NCI-H1105 (cell line): ENCODE measurements around the gene VOPP1.

Source experiments
- DNase-seq: peaks from one replicate; lab custom pipeline; 2025; lab: John Stamatoyannopoulos, UW

The VOPP1 gene

GRCh38 chr7:55555160-55555559, 17.1 kb downstream of the VOPP1 start:
- no peak for DNase-seq

- no peak for DNase-seq
Observed at GRCh38 chr7:55554038-55554437, 18.3 kb downstream of the VOPP1 start.

GRCh38 chr7:55553024-55553345, 19.3 kb downstream of the VOPP1 start:
- DNase-seq = no peak

DNA sequence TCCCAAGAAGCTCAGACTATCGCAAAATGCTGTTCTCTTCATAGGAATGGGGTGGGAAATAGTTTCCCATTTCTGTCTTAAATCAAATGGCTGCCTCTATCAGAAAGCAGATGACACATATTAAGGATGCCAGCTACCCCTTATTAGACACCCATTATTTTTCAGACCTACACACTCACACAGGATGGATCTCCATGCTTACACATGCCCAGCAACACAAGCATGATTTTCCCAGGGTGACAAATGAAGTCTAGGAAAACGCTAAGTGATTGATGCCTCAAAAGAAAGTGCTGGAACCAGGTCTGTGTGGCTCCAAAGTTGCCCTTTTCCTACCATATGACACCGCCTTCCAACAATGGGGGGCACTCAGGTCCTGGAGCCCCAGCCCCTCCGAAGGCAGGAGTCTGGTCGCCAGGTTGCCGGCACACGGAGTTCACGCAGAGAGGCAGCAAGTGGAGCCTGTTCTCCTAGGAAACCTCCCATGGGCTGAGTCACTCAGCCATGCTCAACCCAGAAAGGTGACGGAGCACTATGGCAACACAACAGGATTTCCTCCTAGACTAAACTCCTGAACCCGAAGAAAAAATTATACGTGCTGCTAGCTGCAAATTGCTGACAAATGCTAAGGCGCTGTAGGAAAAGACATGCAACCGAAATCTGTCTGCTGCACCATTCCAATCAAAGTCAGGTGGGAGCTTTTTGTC, 19.8 kb downstream of the VOPP1 start:
- DNase-seq = no peak

DNA sequence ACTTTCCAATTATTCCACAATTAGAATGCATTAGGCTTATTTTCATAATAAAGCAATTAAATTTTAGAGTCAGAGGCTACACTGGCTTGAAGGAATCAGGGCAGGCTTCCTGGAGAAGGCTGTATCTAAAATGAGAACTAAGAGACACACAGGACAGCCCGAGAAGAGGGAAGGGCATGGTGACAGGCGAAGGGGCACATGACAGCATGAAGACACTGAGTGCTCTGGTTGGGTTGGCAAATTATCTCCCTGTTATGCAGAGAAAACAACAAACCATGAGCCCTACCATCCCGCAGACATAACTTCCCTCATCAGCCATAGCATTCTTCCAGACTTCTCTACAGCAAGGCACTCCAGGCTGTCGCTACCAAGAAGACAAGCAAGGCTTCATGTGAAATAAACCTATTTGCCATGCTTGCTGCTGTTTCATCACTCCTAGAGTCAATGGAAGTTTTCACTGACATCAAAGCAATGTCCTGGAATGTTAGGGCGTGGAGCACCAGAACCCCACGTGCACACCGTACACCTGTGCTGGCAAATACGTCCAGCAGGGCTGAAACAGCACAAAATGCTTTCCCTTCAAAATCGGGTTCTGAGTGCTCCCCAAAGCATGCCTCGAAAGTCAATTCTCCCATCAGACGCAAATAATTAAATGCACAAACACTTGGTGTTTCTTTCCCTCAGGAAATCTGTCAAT, 21.3 kb downstream of the VOPP1 start:
- no peak for DNase-seq

GRCh38 chr7:55550010-55550663, 22.2 kb downstream of the VOPP1 start:
- peak; percentile 50 for DNase-seq

- no peak for DNase-seq
Observed at GRCh38 chr7:55549457-55549856, 22.8 kb downstream of the VOPP1 start.

GRCh38 chr7:55548295-55548731, 24.0 kb downstream of the VOPP1 start:
- DNase-seq = no peak

DNA sequence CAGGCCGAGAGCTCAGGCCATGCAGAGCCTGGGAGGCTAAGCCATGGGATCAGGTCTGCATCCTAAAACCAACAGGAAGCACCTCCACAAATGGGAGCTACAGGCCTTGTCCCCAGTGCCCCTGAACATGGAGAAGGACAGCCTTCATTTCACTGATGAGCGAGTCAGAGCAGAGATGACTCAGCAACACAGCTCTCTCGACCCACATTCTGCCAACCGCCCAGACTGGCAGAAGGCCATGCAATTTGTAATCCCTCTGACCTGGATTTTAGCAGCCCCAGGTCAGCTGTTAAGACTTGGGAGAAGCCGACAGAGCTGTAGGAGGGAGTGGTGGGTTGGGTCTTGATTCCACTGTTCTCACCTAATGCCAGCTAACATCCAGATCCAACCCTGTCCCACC, 25.5 kb downstream of the VOPP1 start:
- DNase-seq = peak; percentile 47

DNA sequence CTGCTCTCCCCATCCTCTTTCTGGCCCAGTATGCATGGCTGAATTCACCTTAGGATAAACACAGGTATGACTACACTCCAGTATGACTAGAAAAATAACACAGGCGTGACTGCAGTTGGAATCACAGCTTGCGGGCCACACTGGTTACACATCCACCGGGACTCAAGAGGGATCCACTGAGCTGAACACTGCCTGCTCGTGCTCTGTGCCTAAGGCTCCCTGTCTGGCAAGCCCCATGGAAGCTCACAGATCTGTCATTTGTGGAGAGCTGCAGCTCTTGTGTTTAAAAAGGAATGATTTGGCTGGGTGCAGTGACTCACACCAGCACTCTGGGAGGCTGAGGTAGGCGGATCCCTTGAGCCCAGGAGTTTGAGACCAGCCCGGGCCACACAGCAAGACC, 26.8 kb downstream of the VOPP1 start:
- no peak for DNase-seq

DNA sequence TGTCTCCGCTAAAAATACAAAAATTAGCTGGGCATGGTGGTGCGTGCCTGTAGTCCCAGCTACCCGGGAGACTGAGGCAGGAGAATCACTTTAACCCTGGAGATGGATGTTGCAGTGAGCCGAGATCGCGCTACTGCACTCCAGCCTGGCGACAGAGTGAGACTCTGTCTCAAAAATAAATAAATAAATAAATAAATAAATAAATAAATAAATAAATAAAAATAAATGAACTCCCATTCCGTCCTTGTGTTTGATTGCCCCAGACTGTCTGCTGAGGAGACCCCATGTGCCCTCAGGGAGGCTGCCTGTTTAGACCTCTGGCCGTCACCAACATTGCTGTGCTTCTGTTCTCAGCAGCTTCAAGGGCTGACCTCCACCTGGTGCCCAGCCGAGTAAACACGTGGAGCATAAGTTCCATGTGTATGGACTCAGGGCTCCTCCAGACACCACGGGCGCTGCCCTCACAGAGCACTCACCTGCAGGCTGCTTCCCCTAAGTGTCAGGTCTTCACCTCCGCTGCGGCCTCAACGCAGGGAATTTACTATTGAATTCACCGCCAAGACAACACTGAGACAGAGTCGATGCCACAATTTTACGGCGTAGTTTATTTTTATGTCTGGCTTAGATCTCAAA, 32.0 kb downstream of the VOPP1 start:
- no peak for DNase-seq

- DNase-seq = no peak
Observed at GRCh38 chr7:55539380-55539779, 32.9 kb downstream of the VOPP1 start.

GRCh38 chr7:55538538-55538937, 33.8 kb downstream of the VOPP1 start:
- no peak for DNase-seq

DNA sequence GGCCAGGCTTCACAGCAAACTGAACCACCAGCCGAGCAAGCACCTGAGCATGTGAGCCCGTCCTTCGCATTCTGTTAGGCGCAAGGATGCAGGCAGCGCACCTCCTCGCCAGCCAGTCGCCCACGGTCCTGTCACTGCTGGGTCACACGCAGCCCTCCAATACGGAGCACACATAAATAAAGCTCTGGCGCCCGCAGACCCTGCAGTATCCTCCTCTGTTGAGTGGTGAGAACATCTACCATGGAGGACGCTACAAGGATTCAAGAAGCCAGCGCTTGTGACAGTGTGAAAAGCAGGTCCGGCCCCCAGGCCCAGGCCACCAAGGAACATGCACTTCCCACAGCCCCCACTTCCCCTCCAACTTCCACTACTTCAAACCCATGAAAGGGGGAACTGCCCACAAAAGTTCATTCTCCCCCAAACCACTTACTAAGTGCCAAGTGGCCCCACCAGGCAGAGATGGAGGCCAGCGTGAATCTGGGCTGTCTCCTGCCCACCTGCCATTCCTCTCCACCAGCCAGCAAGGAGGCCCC, 34.8 kb downstream of the VOPP1 start:
- no peak for DNase-seq

DNA sequence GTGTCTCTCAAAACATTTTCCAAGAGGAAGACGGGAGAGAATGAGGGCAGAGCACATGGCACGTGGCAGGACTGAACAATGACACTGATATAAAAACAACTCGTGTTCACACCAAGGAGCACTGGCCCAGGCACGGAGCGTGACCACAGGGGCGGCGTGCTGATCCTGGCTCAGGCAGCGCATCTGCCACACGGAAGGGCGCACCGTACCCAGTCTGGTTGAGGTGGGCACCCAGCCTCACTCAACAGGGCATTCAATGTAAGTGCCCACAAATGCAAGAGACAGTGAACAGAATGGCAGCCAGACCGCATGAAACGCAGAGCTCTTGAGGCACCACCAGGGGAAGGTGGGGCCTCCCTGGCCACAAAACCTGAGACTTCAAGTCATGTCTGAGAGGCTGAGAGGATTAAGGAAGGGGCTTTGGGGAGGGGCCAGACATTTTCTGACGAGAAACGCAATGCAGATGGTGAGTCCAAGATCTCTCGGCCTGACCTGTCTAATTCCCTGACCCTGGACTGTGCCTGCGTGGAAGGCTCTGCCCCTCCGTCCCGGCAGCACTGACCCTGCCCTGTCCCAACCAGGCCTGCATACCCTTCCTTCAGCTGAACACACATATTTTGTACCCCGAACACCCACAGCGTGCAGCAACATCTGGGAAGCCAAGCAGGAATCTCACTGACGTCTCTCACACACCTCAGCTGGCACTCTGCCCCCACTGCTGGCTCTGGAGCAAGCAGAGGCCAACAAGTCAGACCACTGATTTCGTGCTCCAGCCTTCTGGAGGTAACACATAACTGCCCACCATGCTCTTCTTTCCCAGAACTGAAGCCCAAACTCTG, 35.5 kb downstream of the VOPP1 start:
- DNase-seq = no peak

- no peak for DNase-seq
Observed at GRCh38 chr7:55535617-55536016, 36.7 kb downstream of the VOPP1 start.

- DNase-seq = no peak
Observed at GRCh38 chr7:55534916-55535590, 37.2 kb downstream of the VOPP1 start.

DNA sequence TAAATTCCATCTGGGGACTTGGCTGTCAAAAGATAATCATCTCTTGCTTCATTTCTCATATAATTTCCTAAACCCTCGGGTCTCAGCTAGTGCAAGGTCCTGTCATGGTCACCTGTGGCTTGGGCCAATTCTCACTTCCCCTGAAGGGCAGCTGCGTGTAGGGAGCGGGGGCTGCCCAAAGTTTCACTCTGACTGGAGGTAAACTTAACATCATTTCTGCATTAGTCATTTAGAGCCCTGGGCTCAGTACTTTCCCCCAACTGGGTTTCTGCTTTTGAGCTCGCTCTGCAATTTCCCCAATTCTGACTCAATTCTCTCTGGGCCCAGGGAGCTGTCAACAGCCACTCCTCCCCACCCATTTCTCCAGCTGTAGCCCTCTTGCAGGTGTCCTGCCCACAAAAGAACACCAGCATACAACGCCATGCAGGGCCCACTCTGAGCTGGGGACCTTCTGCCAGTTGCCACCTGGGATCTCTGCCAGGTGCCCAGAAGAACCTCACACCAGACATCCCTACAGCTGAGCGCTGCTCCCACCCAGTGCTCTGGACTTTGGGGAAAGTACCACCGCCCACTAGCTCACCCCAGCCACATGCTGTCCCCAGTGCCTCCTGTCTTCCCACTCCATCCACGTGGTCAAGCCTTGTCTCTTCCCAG, 37.9 kb downstream of the VOPP1 start:
- no peak for DNase-seq

DNA sequence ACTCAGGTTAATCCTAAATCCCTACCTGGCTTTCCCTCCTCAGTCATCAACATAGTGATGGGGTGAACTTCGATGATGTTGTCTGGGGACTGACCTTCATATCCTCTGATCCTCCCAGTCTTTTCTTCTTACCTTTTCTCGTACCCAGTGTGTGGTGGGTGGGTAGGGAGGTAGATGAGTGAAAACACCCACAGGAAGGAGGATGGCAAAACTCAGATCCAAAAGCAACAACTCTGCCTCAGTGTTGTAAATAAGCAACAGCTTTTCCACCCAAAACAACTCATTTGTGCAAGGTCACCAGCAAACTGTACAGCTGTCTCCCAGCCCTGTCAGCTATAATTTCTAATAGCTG, 38.6 kb downstream of the VOPP1 start:
- DNase-seq = no peak

DNA sequence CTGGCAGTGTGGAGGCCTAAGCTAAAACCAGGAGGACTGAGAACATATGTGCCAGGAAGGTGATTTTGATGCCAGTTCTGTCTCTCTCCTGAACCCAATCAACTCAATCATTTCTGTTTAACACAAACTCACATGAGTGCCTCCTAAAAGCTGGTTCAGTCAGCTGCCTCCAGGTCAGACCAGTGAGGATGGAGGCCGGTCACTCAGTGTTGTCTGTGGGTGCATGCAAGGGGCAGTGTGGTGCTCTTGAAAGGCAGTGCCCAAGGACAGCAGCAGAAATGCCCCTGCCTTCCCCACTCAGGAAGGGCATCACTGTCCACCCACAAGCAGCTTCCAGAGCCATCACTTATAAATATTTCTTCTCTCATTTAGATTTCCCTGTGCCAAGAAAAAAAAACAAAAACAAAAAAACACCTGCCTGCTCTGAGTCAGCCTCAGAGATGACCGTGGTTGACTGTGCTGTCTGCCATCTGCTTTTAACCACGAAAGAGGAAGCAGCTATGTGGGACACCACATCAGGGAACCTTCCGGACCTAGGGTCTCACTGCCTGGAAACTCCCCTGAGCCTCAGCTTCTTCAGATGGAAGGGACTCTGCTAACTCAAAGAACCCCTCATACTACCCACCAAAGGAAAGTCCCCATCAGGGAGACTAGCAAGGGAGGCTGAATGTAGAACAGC, 39.1 kb downstream of the VOPP1 start:
- no peak for DNase-seq
